Esophagus muscularis mucosa (tissue), 4 donors: ENCODE measurements around the gene ACIN1. TPM values are rescaled to one million over a fixed set of nuclear protein-coding genes. Genes with fewer than 3 reads are reported as not detected.

Experiments
- DNase-seq: peaks from one replicate; pipeline ENCODE4 v3.0.0-alpha.2; 2017; ENCODE audit errors: extremely low spot score
- H3K27ac ChIP-seq, 4 donors: fragments of 200-600 bp; sonication (generic); replicated peaks in 1 of 4; 1 replicate in 3 of 4; 2 replicates in 1 of 4; pipeline ENCODE4 v1.5.1; 2016 to 2019; ENCODE audit warnings: mild to moderate bottlenecking in 1 of 4
- H3K27me3 ChIP-seq, 4 donors: fragments of 200-600 bp; sonication (generic); one replicate each; pipeline versions ENCODE4 v1.5.1 to v1.6.0; 2016 to 2019
- H3K36me3 ChIP-seq, 4 donors: fragments of 200-600 bp; sonication (generic); one replicate each; pipeline ENCODE4 v1.5.1; 2016 to 2019
- H3K4me1 ChIP-seq, 4 donors: fragments of 200-600 bp; sonication (generic); one replicate each; pipeline ENCODE4 v1.5.1; 2016 to 2019
- H3K4me3 ChIP-seq, 4 donors: fragments of 200-600 bp; sonication (generic); 1 replicate in 2 of 4; 2 replicates in 2 of 4; pipeline ENCODE4 v1.5.1; 2016 to 2019; ENCODE audit warnings: mild to moderate bottlenecking in 4 of 4, moderate library complexity in 1 of 4
- H3K9me3 ChIP-seq, 4 donors: fragments of 200-600 bp; sonication (generic); 1 replicate in 3 of 4; 2 replicates in 1 of 4; pipeline ENCODE4 v1.5.1; 2016 to 2019
- CTCF ChIP-seq, 3 experiments: fragments of 200-600 bp in 2 of 3; fragments of 450-650 bp in 1 of 3; sonication (generic) in 2 of 3; IDR thresholded peaks; one replicate each; pipeline ENCODE4 v1.5.1; 2017 to 2019; ENCODE audit warnings: antibody characterized with exemption in 3 of 3, mild to moderate bottlenecking in 2 of 3, moderate library complexity in 1 of 3
- EP300 ChIP-seq: sonication (generic); formaldehyde crosslinking; IDR thresholded peaks from one replicate; pipeline ENCODE4 v1.6.1; 2017; ENCODE audit warnings: antibody characterized with exemption
- POLR2A ChIP-seq: fragments of 450-650 bp; IDR thresholded peaks from one replicate; pipeline ENCODE4 v1.6.1; 2017; ENCODE audit warnings: antibody characterized with exemption, moderate library complexity, mild to moderate bottlenecking, low read depth
- POLR2AphosphoS5 ChIP-seq, 2 donors: sonication (generic); formaldehyde crosslinking; IDR thresholded peaks; one replicate each; pipeline ENCODE4 v1.6.1; 2017; ENCODE audit warnings: antibody characterized with exemption in 2 of 2
- WGBS: methylation state at CpG from one replicate; pipeline ENCODE4 v1.1.5; 2018; 5-methylcytosine and 5-hydroxymethylcytosine counted together
- intact Hi-C: fragments of 100-400 bp; cut with DNase I; formaldehyde crosslinking; loops from one replicate; pipeline ENCODE4 v1.15.1; 2023
- total RNA-seq, 4 donors: library from RNA; depleted of rRNA; stranded (reverse); fragments of >200 nt; gene quantifications; one replicate each; pipeline versions ENCODE4 v1.1.0 to v1.2.1, GENCODE V29; 2016

The ACIN1 gene
- total RNA-seq, 4 donors from 2014 or later = 60.1 to 101 (median 89.5) TPM

GRCh38 chr14:23033251-23033727, 61.6 kb downstream of the ACIN1 start:
- Histone ChIP-seq H3K27ac (no peak overlapping the region), H3K4me1 (peaks cover 17 to 42% (median 28%) of the 10 kb centered on the region in 4 donors), H3K36me3 (peaks cover 15 to 52% (median 50%) of the 10 kb centered on the region in 4 donors), H3K4me3 (peak overlapping the region in 3 of 4 donors; percentile 73 to 87 (median 84)), H3K9me3 (no peaks in the 10 kb centered on the region), H3K27me3 (no peaks in the 10 kb centered on the region)
- WGBS = 93% methylated on average over 10 of the region's 10 CpGs
- intact Hi-C loops = no loop called here
- TF ChIP-seq CTCF (IDR thresholded peaks at IDR 0.05) = no peak
- no peak for TF ChIP-seq POLR2A
- TF ChIP-seq POLR2AphosphoS5 (IDR thresholded peaks at IDR 0.05) = no peak
- TF ChIP-seq EP300 = no peak
- DNase-seq = no peak

GRCh38 chr14:23030936-23031335, 64.0 kb downstream of the ACIN1 start:
- intact Hi-C loops = no loop called here
- Histone ChIP-seq H3K27ac (no peak overlapping the region), H3K9me3 (no peaks in the 10 kb centered on the region)

DNA sequence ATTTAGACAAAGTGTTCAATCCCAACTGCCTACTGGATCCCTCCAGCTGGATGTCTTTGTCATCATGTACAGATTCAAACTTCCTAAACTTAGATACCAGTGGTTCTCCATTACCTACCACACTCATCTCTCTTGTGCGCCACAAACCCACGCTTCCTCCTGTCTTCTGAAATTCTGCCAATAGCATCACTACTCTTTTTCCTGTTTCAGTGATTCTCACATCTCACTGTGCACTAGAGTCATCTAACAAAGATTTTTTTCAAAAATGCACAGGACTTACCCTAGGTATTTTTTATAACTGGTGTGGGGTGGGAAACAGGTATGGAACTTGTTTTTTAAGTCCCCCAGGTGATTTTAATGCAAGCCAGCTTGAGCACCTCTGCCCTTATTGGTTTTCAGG, 66.1 kb downstream of the ACIN1 start:
- H3K36me3 ChIP-seq = peaks cover 26 to 90% (median 83%) of the 10 kb centered on the region in 4 donors
- 62% methylated on average over 2 of the region's 2 CpGs for WGBS
- H3K4me1 ChIP-seq = peaks cover 8 to 40% (median 25%) of the 10 kb centered on the region in 4 donors
- intact Hi-C loops = no loop called here
- H3K9me3 ChIP-seq = no peaks in the 10 kb centered on the region
- no peak overlapping the region for H3K27ac ChIP-seq
- no peak for DNase-seq
- no peak for TF ChIP-seq EP300
- no peak for TF ChIP-seq POLR2AphosphoS5 (IDR thresholded peaks at IDR 0.05)
- TF ChIP-seq CTCF (IDR thresholded peaks at IDR 0.05) = no peak
- TF ChIP-seq POLR2A = no peak
- H3K27me3 ChIP-seq = no peaks in the 10 kb centered on the region
- H3K4me3 ChIP-seq = no peak overlapping the region

More at GRCh38 chr14:23030936-23031335, 64.0 kb downstream of the ACIN1 start:
- H3K4me1 ChIP-seq = peaks cover 17 to 49% (median 32%) of the 10 kb centered on the region in 4 donors
- 92% methylated on average over 4 of the region's 4 CpGs for WGBS
- H3K27me3 ChIP-seq = no peaks in the 10 kb centered on the region
- TF ChIP-seq EP300 (no peak), POLR2A (no peak), CTCF (IDR thresholded peaks at IDR 0.05) (no peak), POLR2AphosphoS5 (IDR thresholded peaks at IDR 0.05) (no peak)
- no peak overlapping the region for H3K4me3 ChIP-seq
- no peak for DNase-seq
- H3K36me3 ChIP-seq = peaks cover 18 to 75% (median 64%) of the 10 kb centered on the region in 4 donors

- Histone ChIP-seq H3K9me3 (no peaks in the 10 kb centered on the region), H3K27ac (no peak overlapping the region), H3K4me1 (peaks cover 0 to 22% (median 11%) of the 10 kb centered on the region in 4 donors), H3K27me3 (no peaks in the 10 kb centered on the region), H3K4me3 (no peak overlapping the region), H3K36me3 (peaks cover 11 to 59% (median 51%) of the 10 kb centered on the region in 4 donors)
- no peak for TF ChIP-seq POLR2A
- no peak for TF ChIP-seq POLR2AphosphoS5 (IDR thresholded peaks at IDR 0.05)
- no peak for TF ChIP-seq EP300
- TF ChIP-seq CTCF (IDR thresholded peaks at IDR 0.05) = no peak
- DNase-seq = no peak
- 55% methylated on average over 4 of the region's 4 CpGs for WGBS
- intact Hi-C loops = no loop called here
These were observed 69.7 kb downstream of the ACIN1 start for GRCh38 chr14:23025151-23025814.
